Skin epidermis (tissue), 12 donors: ENCODE measurements around the gene MKRN2OS.
A peak's percentile ranks its signal among the peaks of the same experiment; 100 is the strongest.
"Not testable (repeated sequence)": the region's sequence is repeated elsewhere in the genome, so short reads cannot be mapped to it uniquely, and the experiment has no call there.

Source experiments
- H3K27ac ChIP-seq, 21 experiments: fragments of 200-600 bp; sonication (generic) in 11 of 21; one replicate each; pipeline ENCODE4 v1.5.0; 2020; ENCODE audit warnings: mild to moderate bottlenecking in 3 of 21, inconsistent platforms in 2 of 21, moderate library complexity in 2 of 21
- H3K4me3 ChIP-seq, 7 experiments: fragments of 200-600 bp; sonication (generic) in 2 of 7; one replicate each; pipeline ENCODE4 v1.5.0; 2020; ENCODE audit warnings: inconsistent platforms in 2 of 7, mild to moderate bottlenecking in 2 of 7, moderate library complexity in 1 of 7

MKRN2OS gene

DNA sequence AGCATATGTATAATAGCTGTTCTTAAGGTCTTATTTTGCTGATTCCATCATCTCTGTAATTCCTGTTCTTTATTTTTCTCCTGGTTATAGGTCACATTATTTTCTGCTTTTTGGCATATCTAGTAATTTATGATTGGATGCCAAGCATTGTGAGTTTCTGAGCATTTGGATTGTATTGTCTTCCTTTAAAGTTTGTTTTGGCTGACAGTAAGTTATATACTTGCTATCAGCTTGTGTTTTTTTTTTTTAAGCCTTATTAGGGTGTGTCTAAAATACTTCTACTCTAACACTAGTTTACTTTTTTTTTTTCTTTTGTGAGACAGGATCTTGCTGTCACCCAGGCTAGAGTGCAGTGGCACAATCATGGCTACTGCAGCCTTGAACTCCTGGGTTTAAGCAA is 21.7 kb upstream of the MKRN2OS start:
- H3K4me3 ChIP-seq = no peak overlapping the region
- H3K27ac ChIP-seq = no peak overlapping the region

DNA sequence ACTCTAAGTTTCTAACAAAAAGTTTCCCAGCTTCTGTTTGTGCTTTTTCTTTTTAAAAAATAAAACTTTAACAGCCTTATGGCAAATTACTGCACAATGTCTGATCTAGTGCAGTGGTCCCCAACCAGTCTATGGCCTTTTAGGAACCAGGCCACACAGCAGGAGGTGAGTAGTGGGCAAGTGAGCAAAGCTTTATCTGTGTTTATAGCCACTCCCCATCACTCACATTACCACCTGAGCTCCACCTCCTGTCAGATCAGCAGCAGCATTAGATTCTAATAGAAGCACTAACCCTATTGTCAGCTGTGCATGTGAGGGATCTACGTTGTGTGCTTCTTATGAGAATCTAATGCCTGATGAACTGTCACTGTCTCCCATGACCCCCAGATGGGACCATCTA is 17.2 kb upstream of the MKRN2OS start:
- no peak overlapping the region for H3K27ac ChIP-seq

DNA sequence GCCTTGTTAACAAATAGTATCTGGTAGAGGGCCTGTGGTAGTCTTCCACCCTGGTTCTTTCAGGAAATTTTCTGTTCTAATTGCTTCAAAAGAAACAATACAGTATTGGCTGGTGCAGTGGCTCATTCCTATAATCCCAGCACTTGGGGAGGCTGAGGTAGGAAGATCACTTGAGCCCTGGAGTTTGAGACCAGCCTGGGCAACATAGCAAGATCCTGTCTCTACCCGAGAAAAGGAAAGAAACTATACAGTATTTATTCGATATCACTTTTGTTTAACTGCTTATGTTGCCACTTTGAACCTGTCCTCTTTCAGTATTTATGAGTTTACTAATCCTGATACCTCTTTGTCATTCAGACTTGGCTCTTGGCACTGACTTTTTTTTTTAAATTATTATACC is 16.1 kb upstream of the MKRN2OS start:
- no peak overlapping the region for H3K4me3 ChIP-seq
- H3K27ac ChIP-seq = peak overlapping the region in 1 of 21 experiments; percentile 42

More for the DNA sequence above, 17.2 kb upstream of the MKRN2OS start:
- no peak overlapping the region for H3K4me3 ChIP-seq

DNA sequence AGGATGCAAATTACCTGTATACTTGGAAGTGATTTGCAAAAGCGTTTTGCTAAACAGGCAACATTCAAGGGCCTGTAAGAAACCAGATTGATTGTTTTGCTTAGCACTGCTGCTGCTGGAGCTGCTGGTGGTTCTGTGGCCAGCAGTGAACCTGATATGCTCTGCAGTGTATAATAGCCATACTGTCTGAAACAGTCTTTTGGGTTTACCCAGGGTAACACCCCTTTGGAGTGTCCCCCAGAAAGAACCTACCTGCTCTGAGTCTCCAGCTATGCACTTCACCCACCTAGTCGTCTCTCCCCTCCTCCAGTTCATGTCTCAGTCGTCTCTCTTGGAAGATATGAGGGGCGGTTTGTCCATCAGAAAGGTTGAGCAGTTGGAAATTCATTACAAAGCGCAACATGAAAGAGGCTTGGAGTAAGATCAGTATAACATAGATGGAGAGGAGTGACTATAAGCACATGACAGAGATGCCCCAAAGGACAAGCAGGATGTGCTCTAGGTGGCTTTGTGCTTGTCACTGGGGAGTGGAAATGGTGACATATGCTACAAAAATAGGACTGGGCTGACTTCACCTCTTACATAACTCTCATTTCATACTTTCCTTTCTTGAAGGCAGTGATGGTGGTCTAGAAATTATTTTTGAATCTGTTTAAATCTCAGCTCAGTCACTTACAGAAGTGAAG is 15.3 kb upstream of the MKRN2OS start:
- Histone ChIP-seq H3K27ac (peak overlapping the region in 2 of 21 experiments; percentile 42 to 47), H3K4me3 (no peak overlapping the region)

DNA sequence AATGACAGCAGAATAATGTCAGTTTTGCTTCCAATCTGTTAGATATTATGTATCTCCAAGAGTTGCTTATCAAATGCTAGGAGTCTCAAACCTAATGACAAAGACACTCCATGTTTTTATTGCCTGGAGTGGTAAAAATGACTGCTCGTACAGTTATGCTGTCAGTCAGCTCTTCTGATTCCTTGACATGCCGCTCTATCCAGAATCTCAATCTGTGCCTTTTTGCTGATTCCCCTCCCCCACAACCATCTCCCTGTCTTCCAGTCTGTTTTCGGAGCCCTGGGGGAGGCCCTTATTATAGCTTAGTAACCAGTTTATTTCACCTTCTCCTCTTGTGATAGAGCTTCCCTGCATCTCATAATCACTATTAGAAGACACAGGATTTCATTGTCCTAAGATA is 14.2 kb upstream of the MKRN2OS start:
- Histone ChIP-seq H3K4me3 (no peak overlapping the region), H3K27ac (no peak overlapping the region)

DNA sequence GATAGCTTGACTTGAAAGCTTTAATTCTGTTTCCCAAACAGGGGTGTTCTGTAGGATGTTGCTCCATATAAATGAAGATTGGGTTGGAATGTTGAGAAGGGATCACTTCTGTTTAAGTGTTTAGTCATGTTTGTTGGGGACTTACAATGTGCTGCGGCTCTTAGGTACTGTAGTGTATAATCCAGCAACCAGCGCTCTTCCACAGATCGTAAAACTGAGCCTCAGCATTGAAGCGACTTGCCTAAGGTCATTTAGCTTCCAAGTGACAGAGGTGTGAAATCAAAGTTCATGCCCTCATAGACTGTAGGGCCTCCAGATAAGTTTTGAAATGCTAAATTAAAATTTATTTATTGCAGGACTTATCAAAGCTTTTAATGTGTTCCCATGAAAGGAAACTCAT is 13.4 kb upstream of the MKRN2OS start:
- Histone ChIP-seq H3K27ac (peak overlapping the region in 1 of 21 experiments; percentile 94), H3K4me3 (peak overlapping the region in 1 of 7 experiments; percentile 70)

DNA sequence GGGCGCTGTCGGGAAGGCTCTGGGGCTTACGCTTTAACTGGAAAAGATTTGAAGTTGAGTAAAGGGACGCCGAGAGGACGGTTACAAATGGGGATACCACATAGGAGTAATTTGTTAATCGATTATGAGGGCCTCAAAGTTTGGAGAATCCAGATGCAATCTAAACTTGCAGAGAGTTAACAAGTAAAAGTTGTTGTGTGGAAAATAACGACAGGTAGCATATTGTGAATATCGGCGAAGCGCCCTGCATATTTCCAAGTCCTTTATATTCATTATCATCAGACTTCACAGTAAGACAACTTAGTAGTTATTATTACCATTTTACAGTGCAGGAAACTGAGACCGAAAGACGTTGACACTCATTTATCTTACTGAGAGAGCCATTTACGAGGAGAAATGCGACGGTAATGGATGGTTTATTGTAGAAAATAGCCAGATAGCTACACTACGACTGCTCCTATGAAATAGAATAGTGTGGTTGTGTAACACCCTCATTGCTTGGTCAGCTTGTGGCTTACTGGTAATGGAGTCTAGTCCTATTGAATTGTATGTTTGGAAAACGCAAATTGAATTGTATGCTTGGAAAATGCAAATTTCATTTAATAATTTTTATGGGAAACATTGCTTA is 12.3 kb upstream of the MKRN2OS start:
- peak overlapping the region; percentile 27 to 98 (median 92) for H3K27ac ChIP-seq
- H3K4me3 ChIP-seq = peak overlapping the region; percentile 69 to 93 (median 78)

DNA sequence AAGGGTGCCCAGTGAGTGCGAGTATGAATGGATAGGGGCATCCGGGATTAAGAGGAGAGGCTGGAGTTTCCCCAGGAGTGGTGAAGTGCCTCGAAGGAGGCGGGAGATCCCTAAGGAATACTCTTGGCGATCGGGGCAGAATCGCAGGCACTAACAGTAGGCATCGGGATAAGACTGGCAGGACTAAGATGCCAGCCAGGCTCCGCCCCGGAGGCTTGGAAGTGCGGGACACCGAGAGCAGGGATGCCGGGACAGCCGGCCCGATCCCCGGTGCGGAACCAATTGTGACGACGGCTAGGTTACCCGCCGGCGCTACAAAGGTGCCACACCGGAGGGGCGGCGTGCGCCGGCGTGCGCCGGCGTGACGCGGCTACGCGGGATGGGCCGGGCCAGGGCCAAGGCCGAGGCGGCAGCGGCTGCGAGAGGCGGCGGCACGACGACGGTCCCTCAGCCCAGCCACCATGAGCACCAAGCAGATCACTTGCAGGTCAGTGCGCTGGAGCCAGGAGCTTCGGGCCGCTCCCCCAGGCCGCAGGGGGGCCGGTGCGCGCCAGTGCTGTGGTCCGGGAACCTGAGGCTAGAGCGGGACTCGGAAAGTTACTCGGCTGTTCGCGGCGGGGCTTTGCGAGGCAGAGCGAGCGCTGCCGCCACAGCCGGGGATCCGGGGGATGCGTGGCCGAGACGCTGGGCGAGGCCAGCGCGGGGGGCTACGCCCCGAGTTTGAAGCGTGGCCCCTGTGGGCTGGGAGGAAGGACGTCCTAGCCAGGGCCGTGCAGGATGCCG is 11.6 kb upstream of the MKRN2OS start, which contains the start of gene MKRN2:
TSS of gene MKRN2 (plus strand) at position 398 of the 783 bp plus-strand sequence. CDS start at position 462, 64 bp downstream.
- peak within 1 kb of the TSS; percentile 27 to 98 (median 92) for H3K27ac ChIP-seq
- H3K4me3 ChIP-seq = peak within 1 kb of the TSS; percentile 69 to 93 (median 78)

DNA sequence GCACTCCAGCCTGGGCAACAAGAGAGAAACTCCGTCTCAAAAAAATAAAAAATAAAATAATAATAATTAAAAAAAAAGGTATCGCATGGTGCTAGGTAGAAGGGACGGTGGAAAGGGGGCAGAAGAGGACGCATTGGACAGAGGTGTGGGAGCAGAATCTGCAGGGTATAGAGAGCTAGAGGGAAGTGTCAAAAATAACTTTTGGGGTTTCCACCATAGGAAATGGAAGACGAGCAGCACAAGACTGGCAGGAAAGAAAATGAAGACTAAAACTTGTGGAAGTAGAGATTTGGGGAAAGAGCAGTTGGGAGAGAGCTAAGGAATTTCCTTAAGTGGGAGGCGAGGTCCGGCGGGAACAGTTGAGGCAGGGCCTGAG is 11.0 kb upstream of the MKRN2OS start:
- H3K27ac ChIP-seq = peak overlapping the region in 20 of 21 experiments; percentile 86 to 98 (median 93)
- peak overlapping the region; percentile 69 to 93 (median 78) for H3K4me3 ChIP-seq

DNA sequence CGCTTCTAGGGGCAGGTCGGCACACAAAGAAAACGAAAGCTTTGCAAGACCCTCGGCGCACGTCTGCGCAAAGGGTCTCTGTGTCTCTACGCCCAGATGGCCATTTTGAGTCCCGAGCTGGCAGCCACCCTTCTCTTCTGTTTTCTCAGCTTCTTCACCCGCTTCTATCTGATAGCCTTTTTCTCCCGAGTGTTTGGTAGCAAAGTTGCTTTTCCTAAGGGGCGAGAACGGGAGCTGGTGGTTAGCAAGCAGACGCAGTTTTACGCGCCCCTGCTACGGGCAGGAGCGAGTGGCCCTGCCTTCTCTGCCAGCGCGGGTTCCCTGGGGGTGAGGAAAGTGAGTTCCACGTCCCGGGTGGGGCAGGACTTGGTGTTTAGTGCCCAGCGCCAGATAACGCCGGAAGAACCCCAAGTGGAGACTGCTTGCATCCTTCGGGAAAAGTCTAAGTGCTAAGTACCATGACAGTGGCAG is 8.7 kb upstream of the MKRN2OS start:
- Histone ChIP-seq H3K4me3 (peak overlapping the region; percentile 24 to 43 (median 29)), H3K27ac (peak overlapping the region in 8 of 21 experiments; percentile 13 to 77 (median 58))

DNA sequence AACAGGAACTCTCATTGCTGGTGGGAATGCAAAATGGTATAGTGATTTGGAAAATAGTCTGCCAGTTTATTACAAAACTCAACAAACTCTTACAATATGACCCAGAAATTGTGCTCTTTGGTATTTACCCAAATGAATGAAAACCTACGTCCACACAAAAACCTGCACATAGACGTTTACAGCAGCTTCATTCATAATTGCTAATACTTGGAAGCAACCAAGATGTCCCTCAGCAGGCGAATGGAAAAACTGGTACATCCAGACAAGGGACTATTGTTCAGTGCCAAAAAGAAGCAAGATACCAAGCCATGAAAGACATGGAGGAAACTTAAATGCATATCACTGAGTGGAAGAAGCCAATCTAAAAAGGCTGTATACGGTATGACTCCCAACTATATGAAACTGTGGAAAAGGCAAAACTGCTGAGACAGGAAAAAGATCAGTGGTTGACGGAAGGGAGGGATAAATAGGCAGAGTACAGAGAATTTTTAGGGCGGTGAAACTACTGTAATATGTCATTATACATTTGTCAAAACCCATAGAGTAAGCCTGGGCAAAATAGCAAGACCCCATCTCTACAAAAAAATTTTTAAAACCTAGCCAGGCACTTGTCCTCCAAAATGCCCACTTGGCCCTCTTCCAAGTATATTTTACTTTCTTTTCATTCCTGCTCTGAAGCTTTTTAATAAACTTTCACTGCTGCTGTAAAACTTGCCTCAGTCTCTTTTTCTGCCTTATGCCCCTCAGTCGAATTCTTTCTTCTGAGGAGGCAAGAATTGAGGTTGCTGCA is 4.9 kb upstream of the MKRN2OS start:
- Histone ChIP-seq H3K27ac (no peak overlapping the region), H3K4me3 (no peak overlapping the region)

DNA sequence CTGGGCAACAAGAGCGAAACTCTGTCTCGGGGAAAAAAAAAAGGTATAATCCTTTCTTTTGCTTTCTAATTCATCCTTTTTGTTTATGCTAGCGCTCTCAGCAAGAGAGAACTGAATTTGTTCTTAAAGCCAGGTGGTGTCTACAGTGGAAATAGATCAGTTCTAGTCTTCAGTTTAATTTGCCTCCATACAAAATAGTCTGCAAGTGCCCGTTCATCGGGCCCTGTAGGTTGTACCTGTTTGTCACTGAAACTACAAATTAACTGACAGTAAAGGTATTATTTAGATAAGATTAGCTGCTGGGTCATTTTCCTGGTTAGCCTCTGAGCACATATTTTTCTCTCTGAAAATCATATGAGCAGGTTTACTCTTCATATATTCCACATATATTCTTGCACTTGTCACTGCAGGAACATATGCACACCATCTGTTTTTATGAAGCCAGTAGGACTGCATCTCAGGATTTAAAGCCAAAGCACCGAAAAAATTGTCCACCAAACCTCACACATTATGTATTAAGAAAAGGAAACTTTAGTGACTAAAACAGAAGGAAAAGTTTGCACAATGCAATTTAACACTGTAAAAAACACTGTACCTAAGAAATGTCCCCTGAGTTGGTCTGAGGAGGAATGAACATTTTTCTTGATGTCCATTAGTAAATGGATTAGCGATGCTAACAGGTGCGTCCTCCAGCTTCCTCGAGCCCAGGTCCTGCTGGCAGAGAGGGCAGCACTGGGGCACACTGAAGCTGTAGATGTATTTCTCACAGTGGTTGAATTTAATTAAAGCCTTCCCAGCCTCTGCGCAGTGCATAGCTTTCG is 437 bp downstream of the MKRN2OS start:
- Histone ChIP-seq H3K4me3 (peak overlapping the region in 6 of 7 experiments; percentile 13 to 42 (median 22)), H3K27ac (peak overlapping the region in 1 of 21 experiments; percentile 10)

DNA sequence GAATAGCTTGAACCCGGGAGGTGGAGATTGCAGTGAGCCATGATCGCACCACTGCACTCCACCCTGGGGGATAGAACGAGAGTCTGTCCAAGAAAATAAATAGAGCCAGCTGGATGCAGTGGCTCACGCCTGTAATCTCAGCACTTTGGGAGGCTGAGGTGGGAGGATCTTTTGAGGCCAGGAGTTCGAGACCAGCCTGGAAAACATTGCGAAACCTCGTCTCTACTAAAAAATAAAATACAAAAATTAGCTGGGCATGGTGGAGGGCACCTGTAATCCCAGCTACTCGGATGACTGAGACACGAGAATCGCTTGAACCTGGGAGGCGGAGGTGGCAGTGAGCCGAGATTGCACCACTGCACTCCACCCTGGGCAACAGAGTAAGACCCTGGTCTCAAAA is 1.8 kb downstream of the MKRN2OS start:
- H3K4me3 ChIP-seq, H3K27ac ChIP-seq: not testable (repeated sequence)

DNA sequence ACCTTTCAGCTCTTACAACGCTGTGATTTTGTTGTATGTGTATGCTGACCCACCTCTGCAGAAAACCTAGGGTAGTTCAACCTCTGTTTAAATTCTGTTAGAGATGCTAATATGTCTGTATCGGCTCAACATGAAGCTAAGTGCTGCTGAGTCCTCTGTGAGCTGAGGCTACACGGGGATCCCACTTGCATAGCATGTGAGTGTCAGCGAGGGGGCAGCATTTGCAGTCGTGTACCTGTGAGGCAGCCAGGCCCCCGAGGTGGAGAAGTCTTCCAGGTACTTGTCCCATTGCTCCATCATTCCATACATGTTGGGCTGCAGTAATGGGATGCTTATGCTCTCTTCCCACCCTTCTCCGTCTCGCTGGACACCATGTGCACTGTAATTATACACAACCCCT is 3.7 kb downstream of the MKRN2OS start:
- H3K4me3 ChIP-seq = no peak overlapping the region
- H3K27ac ChIP-seq = no peak overlapping the region

DNA sequence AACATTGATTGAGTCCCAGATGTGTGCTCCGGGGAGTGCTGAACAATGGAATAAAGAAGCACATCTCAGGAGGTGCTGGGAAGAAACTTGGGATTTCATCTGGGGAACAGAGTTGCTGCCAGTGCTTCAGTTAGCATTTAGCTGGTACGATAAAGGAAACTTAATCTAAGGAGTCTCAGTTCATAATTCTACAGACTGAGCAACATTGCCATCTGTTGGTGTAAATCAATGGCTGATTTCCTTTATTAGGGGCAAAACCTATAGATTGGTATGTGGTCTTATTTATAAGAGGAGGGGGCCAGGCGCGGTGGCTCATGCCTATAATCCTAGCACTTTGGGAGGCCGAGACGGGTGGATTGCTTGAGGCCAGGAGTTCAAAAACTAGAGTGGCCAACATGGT is 8.9 kb downstream of the MKRN2OS start:
- no peak overlapping the region for H3K27ac ChIP-seq

DNA sequence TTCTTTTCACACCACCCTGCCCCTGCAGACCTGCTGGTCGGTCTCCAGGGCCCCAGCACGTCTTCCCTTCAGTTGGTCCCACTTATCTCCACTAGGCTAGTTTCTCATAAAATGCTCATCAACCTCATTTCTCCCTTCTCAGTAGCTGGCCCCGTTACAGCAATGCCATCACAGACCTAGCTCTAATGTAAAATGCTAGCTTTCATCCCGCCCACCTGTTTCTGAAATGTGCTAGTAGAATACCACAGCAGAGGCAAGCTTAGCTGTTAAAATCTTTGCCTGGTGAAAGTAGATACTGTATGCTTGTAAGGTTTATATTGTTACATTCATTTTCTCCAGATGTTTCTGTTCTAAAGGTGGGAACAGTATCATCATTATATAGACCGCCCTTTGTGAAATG is 13.1 kb downstream of the MKRN2OS start:
- Histone ChIP-seq H3K4me3 (no peak overlapping the region), H3K27ac (no peak overlapping the region)

More for the DNA sequence above, 8.9 kb downstream of the MKRN2OS start:
- no peak overlapping the region for H3K4me3 ChIP-seq

DNA sequence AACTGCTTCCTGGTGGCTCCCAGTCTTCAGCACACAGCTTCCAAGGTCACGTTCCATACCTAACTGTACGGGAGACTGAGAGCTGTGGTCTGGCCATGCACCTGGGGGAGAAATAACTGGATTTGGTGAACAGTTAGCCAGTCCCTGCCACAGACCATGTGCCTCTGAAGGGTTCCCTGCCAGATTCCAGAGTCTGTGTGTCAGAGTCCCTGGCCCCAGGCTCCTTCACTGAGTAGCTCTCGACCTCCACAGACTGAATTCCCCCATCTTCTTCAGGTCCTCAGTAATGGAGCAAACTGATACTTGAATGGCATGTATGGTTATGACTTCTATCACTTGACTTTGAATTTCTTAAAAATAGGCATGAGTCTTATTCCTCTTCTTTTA is 17.5 kb downstream of the MKRN2OS start:
- H3K4me3 ChIP-seq = no peak overlapping the region
- no peak overlapping the region for H3K27ac ChIP-seq

DNA sequence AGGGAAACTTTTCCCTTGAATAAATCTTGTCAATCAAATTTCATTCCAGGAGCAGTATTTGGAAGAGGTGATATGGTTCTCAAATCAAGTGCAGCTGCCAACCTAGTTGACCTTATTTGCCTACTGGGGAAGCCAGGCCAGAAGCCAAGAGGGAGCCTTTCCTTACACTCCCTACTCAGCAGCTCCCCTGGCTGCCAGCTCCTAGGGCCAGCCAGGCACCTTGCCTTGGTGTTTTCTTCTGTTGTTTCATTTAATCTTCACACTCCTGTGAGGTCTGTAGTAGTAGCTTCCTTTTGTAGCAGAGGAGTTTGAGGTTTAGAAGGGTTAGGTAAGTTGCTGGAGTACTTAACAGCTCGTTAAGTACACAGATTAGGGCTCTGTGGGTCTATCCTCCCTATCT is 22.6 kb downstream of the MKRN2OS start:
- no peak overlapping the region for H3K27ac ChIP-seq
- no peak overlapping the region for H3K4me3 ChIP-seq

DNA sequence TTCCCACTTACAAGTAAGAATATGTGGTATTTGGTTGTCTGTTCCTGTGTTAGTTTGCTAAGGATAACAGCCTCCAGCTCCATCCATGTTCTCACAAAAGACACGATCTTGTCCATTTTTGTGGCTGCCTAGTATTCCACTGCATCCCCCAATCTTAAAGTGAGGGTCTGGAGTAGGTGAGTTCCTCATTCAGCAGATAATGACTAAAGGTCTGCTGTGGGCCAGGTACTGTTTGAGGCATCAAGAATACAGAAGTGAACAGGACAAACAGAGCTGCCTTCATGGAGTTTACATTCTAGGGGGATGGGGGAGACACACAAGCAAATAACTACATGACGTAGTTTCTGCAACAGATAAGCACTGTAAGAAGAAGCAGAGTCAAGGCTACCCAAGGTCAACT is 24.3 kb downstream of the MKRN2OS start:
- H3K27ac ChIP-seq = no peak overlapping the region
- H3K4me3 ChIP-seq = no peak overlapping the region
